ENCODE measurements around the gene NRGN. TPM values are rescaled to one million over a fixed set of nuclear protein-coding genes. Genes with fewer than 3 reads are reported as not detected.

The NRGN gene
- total RNA-seq, 1 donor from 2014 or later, result not detected

DNA sequence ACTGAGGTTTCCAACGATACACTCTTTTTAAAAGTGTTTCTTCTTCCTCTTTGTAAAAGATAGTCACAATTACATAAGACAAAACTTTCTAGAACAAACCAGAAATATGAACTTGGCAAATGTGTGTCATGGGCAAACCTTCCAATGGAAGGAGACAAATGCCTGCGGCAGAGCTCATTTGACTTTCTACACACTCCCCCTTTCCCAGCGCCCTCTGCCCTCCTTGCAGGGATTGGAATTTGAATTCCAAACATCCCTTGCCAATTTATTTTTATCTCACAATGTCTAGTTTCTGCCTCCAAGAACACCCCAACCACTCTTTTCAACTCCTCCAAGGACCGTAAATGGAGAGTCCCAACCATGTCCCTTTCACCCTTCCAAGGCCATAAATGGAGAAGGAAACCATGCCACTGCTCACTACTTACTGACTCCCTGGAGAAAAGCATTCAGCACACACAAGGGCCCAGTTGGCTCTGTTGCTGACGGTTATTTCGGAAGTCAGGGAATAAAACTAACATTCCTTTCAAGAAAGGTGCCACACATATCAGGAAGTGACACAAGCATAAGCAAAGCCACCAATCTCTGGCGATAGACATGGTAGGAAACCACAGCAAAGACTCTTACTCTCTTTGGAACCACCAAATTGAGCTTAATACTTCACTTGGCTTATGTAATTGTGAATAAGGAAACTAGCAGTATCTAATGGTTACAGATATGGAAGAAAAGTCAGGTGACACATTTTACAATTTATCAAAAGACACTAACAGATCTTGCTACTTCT, 37.3 kb downstream of the NRGN start:
- no peak for DNase-seq (ENCODE audit: low read depth)
- H3K27me3 ChIP-seq (ENCODE audit: control insufficient read depth, insufficient read depth, low read length), result no peaks in the 10 kb centered on the region
- no peaks in the 10 kb centered on the region for H3K36me3 ChIP-seq (ENCODE audit: control insufficient read depth, insufficient read depth, low read length)
- TF ChIP-seq CTCF (IDR thresholded peaks at IDR 0.05; ENCODE audit: insufficient read depth, low read length, poor library complexity, severe bottlenecking), result no peak
- no peak overlapping the region for H3K4me3 ChIP-seq (ENCODE audit: low read depth, low read length)

GRCh38 chr11:124778281-124778680, 38.5 kb downstream of the NRGN start:
- H3K27me3 ChIP-seq (ENCODE audit: control insufficient read depth, insufficient read depth, low read length), result no peaks in the 10 kb centered on the region
- peak; percentile 28 for TF ChIP-seq CTCF (IDR thresholded peaks at IDR 0.05; ENCODE audit: insufficient read depth, low read length, poor library complexity, severe bottlenecking)
- no peak for DNase-seq (ENCODE audit: low read depth)

DNA sequence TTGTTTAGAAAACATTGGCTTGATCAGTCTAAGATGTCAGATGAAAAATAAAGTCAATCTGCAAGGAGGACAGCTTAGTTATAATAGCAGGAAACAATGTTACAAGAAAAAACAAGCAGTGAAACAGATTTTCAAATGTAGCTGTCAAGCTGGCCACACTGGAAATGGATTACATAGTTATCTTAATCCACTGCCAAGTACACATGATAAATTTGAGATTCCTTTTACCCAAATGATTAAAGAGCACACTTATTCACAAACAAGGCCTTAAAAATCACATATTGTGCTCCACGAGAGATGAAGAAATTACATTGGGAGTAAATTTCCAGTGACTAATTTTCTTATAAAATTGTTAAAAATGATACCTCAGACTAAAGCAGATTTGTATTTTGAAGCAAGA, 39.8 kb downstream of the NRGN start:
- Histone ChIP-seq H3K36me3 (ENCODE audit: control insufficient read depth, insufficient read depth, low read length) (no peaks in the 10 kb centered on the region), H3K4me3 (ENCODE audit: low read depth, low read length) (no peak overlapping the region), H3K27me3 (ENCODE audit: control insufficient read depth, insufficient read depth, low read length) (no peaks in the 10 kb centered on the region)
- TF ChIP-seq CTCF (IDR thresholded peaks at IDR 0.05; ENCODE audit: insufficient read depth, low read length, poor library complexity, severe bottlenecking), result no peak
- DNase-seq (ENCODE audit: low read depth), result no peak

More at GRCh38 chr11:124778281-124778680, 38.5 kb downstream of the NRGN start:
- H3K4me3 ChIP-seq (ENCODE audit: low read depth, low read length), result no peak overlapping the region
- H3K36me3 ChIP-seq (ENCODE audit: control insufficient read depth, insufficient read depth, low read length), result no peaks in the 10 kb centered on the region

DNA sequence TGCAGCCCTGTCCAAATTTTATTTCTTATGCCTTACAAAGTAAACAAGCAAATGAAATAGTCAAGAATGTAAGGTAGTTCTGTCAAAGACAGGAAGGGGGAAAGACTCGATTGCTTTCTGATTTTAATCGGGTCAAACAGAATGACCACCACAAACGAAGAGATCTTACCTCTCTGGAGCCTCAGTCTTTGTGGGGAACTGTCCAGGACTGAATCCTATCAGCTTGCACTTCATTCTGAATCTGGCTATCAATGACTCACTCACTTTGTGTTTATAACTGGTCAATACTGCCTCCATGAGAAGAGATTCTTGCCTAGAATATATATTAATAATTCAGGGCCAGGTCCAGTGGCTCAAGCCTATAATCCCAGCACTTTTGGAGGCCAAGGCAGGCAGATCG, 43.3 kb downstream of the NRGN start:
- Histone ChIP-seq H3K36me3 (ENCODE audit: control insufficient read depth, insufficient read depth, low read length) (no peaks in the 10 kb centered on the region), H3K27me3 (ENCODE audit: control insufficient read depth, insufficient read depth, low read length) (no peaks in the 10 kb centered on the region), H3K4me3 (ENCODE audit: low read depth, low read length) (no peak overlapping the region)
- no peak for DNase-seq (ENCODE audit: low read depth)
- no peak for TF ChIP-seq CTCF (IDR thresholded peaks at IDR 0.05; ENCODE audit: insufficient read depth, low read length, poor library complexity, severe bottlenecking)

GRCh38 chr11:124784051-124784450, 44.3 kb downstream of the NRGN start:
- H3K27me3 ChIP-seq (ENCODE audit: control insufficient read depth, insufficient read depth, low read length), result no peaks in the 10 kb centered on the region
- no peaks in the 10 kb centered on the region for H3K36me3 ChIP-seq (ENCODE audit: control insufficient read depth, insufficient read depth, low read length)
- no peak for DNase-seq (ENCODE audit: low read depth)
- no peak overlapping the region for H3K4me3 ChIP-seq (ENCODE audit: low read depth, low read length)
- TF ChIP-seq CTCF (IDR thresholded peaks at IDR 0.05; ENCODE audit: insufficient read depth, low read length, poor library complexity, severe bottlenecking), result no peak

DNA sequence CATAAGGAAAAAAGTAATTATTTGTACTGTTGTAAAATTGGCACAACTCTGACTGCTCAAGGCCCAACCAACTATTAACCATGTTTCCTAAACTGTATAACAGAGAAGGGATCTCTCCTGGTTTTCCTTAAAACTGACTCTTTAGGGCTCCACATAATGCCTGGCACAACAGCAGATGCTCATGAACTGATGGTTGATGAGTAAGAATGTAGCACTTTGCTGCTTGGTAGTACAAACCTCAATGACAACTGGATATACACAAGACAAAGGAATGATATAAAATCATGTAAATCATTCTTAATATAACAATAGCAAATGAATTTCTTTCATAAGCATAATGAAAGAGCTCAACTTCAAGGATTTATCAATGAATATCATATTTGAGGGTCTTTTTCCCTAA, 48.8 kb downstream of the NRGN start:
- no peak overlapping the region for H3K4me3 ChIP-seq (ENCODE audit: low read depth, low read length)
- DNase-seq (ENCODE audit: low read depth), result no peak
- no peak for TF ChIP-seq CTCF (IDR thresholded peaks at IDR 0.05; ENCODE audit: insufficient read depth, low read length, poor library complexity, severe bottlenecking)

More for the DNA sequence above, 48.8 kb downstream of the NRGN start:
- no peaks in the 10 kb centered on the region for H3K36me3 ChIP-seq (ENCODE audit: control insufficient read depth, insufficient read depth, low read length)
- no peaks in the 10 kb centered on the region for H3K27me3 ChIP-seq (ENCODE audit: control insufficient read depth, insufficient read depth, low read length)
